OCI-LY7 (cell line): ENCODE measurements around the gene CTDNEP1. TPM values are rescaled to one million over a fixed set of nuclear protein-coding genes. Genes with fewer than 3 reads are reported as not detected.

Source experiments
- BruUV-seq: library from RNA; stranded (reverse); fragments of 400-500 nt; replicated peaks from 2 replicates; lab custom pipeline; 2021; lab: Mats Ljungman, UMichigan
- CTCF ChIA-PET: fragments of 300-600 bp; sonication (Branson Sonifier 250); formaldehyde crosslinking; loops from one replicate; lab custom pipeline; 2022; ENCODE audit warnings: antibody characterized with exemption; ENCODE audit not compliant: unreplicated experiment; lab: Charles Lee
- POLR2A ChIA-PET: fragments of 300-600 bp; sonication (Branson Sonifier 250); formaldehyde crosslinking; loops from one replicate; lab custom pipeline; 2022; ENCODE audit warnings: antibody characterized with exemption; lab: Charles Lee
- DNase-seq: peaks from one replicate; pipeline ENCODE4 v3.0.0-alpha.2; 2015; ENCODE audit warnings: low spot score
- H2AFZ ChIP-seq: fragments of 200-600 bp; sonication (generic), shearing (Covaris generic); 2 replicates; pipeline ENCODE4 v1.6.1; 2014; ENCODE audit warnings: mild to moderate bottlenecking, antibody characterized with exemption, low read length, moderate library complexity
- H3K27ac ChIP-seq: fragments of 200-600 bp; sonication (generic); 2 replicates; pipeline ENCODE4 v1.5.1; 2014; ENCODE audit warnings: mixed run types, low read depth, mild to moderate bottlenecking, moderate library complexity, low read length, inconsistent platforms; ENCODE audit not compliant: poor library complexity, severe bottlenecking
- H3K36me3 ChIP-seq: fragments of 200-600 bp; sonication (generic); 2 replicates; pipeline ENCODE4 v1.6.1; 2014; ENCODE audit warnings: mild to moderate bottlenecking, antibody characterized with exemption, low read length, moderate library complexity, mixed read lengths; ENCODE audit not compliant: insufficient read depth
- H3K4me1 ChIP-seq: fragments of 200-600 bp; sonication (generic); 2 replicates; pipeline ENCODE4 v1.5.1; 2014; ENCODE audit warnings: mild to moderate bottlenecking, low read length; ENCODE audit not compliant: insufficient read depth, poor library complexity, severe bottlenecking
- H3K4me2 ChIP-seq: fragments of 200-600 bp; sonication (generic); 2 replicates; pipeline ENCODE4 v1.6.1; 2014; ENCODE audit warnings: mild to moderate bottlenecking, low read length
- H3K4me3 ChIP-seq: fragments of 200-600 bp; sonication (generic); 2 replicates; pipeline ENCODE4 v1.5.1; 2014; ENCODE audit warnings: mild to moderate bottlenecking, low read depth, low read length; ENCODE audit not compliant: poor library complexity, severe bottlenecking
- H3K79me2 ChIP-seq: fragments of 200-600 bp; sonication (generic); 2 replicates; pipeline ENCODE4 v1.6.1; 2016; ENCODE audit warnings: low read depth, mild to moderate bottlenecking, low read length, moderate library complexity, mixed read lengths; ENCODE audit not compliant: insufficient read depth
- H3K9me2 ChIP-seq: fragments of 200-600 bp; sonication (generic); 2 replicates; pipeline ENCODE4 v1.6.1; 2016; ENCODE audit warnings: mild to moderate bottlenecking, low read length, mixed read lengths; ENCODE audit not compliant: insufficient read depth
- H3K9me3 ChIP-seq: fragments of 200-600 bp; sonication (generic); 2 replicates; pipeline ENCODE4 v1.6.1; 2014; ENCODE audit warnings: mild to moderate bottlenecking, mixed run types, low read length, mixed read lengths
- H4K20me1 ChIP-seq: fragments of 200-600 bp; sonication (generic); 2 replicates; pipeline ENCODE4 v1.6.1; 2014; ENCODE audit warnings: mild to moderate bottlenecking, antibody characterized with exemption, low read length, moderate library complexity, mixed read lengths; ENCODE audit not compliant: insufficient read depth
- EZH2phosphoT487 ChIP-seq: fragments of 200-600 bp; sonication (generic); IDR thresholded peaks from 2 replicates; pipeline ENCODE4 v1.6.1; 2018; ENCODE audit warnings: low read depth, borderline replicate concordance, mild to moderate bottlenecking, mixed run types, antibody characterized with exemption, low read length, moderate library complexity, mixed read lengths
- intact Hi-C: fragments of 100-400 bp; cut with micrococcal nuclease; formaldehyde crosslinking; loops from one replicate; pipeline ENCODE4 v1.10.0; 2022; ENCODE audit not compliant: unreplicated experiment
- total RNA-seq, 2 experiments: library from RNA; depleted of rRNA in 1 of 2; stranded (reverse); fragments of >200 nt in 1 of 2; shearing (Covaris generic) in 1 of 2; gene quantifications; 2 replicates each; pipeline ENCODE4 v1.2.3, GENCODE V29; 2014 to 2022
- TF ChIP-seq, protein P1 (sequence below): fragments of 200-600 bp; sonication (generic); conservative IDR thresholded peaks from 2 replicates; pipeline ENCODE4 v1.5.1; 2014; ENCODE audit warnings: mild to moderate bottlenecking, antibody characterized with exemption, low read length, moderate library complexity, mixed read lengths

CTDNEP1 gene
- total RNA-seq, 2 experiments from 2014 or later = 52.1 to 173 TPM

DNA sequence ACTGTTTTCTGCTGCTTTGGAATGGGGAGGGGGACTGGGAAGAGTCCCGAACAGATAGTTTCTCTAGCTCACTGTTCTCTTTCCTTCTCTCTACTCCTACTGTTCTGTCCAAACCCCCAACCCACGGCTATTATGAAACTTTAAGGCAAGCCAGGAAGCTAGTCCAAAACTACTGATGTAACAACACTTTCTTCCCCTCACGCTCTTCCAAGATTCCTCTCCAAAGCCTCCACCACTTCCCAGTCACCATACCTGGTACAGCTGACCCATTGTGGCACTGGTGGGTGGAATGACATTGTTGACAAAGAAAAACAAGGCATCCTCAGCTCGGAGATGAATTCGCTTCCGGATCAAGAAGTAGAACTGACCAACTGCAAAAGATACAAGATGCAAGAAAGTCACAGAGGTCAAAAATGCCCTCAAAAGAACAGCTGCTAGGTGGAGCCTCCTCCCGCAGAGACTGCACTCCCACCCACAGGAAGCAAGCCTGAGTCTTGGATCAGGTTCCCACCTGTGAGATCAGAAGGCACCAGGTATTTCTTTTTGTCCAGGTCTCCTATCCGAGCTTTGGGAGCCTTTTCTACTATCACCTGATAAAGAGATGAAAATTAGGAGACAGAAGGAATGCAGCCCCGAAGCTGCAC is 10.3 kb downstream of the CTDNEP1 start:
- Histone ChIP-seq H2AFZ (no peak overlapping the region), H3K4me3 (peak overlapping the region; percentile 86), H3K9me3 (no peaks in the 10 kb centered on the region), H3K27ac (peak overlapping the region; percentile 72), H3K4me1 (peaks cover 43% of the 10 kb centered on the region), H3K9me2 (no peaks in the 10 kb centered on the region), H3K36me3 (peaks cover 59% of the 10 kb centered on the region), H3K79me2 (peaks cover 31% of the 10 kb centered on the region), H3K4me2 (peak overlapping the region; percentile 93), H4K20me1 (0 out of 2 replicates have a peak, but pooled peaks cover 8% of the 10 kb centered on the region)
- TF ChIP-seq EZH2phosphoT487 = no peak
- TF ChIP-seq, protein P1, sequence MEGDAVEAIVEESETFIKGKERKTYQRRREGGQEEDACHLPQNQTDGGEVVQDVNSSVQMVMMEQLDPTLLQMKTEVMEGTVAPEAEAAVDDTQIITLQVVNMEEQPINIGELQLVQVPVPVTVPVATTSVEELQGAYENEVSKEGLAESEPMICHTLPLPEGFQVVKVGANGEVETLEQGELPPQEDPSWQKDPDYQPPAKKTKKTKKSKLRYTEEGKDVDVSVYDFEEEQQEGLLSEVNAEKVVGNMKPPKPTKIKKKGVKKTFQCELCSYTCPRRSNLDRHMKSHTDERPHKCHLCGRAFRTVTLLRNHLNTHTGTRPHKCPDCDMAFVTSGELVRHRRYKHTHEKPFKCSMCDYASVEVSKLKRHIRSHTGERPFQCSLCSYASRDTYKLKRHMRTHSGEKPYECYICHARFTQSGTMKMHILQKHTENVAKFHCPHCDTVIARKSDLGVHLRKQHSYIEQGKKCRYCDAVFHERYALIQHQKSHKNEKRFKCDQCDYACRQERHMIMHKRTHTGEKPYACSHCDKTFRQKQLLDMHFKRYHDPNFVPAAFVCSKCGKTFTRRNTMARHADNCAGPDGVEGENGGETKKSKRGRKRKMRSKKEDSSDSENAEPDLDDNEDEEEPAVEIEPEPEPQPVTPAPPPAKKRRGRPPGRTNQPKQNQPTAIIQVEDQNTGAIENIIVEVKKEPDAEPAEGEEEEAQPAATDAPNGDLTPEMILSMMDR = no peak
- intact Hi-C loops = loop anchor here (5.0 kb wide), 1 partner anchor 331 kb away; no protein-coding TSS in a partner anchor
- CTCF ChIA-PET = no interaction called here
- BruUV-seq = no TSS peak
- no peak for DNase-seq
- POLR2A ChIA-PET = interaction anchor here (1.3 kb wide), 1 partner anchor 9 kb away, joined by 3 read pairs; no protein-coding TSS in a partner anchor

- peaks cover 30% of the 10 kb centered on the region for H3K79me2 ChIP-seq
- peak overlapping the region; percentile 86 for H3K4me3 ChIP-seq
- H3K27ac ChIP-seq = peak overlapping the region; percentile 72
- peaks cover 60% of the 10 kb centered on the region for H3K36me3 ChIP-seq
- intact Hi-C loops = loop anchor here (5.0 kb wide), 1 partner anchor 332 kb away; no protein-coding TSS in a partner anchor
- no peak overlapping the region for H2AFZ ChIP-seq
- H3K9me2 ChIP-seq = no peaks in the 10 kb centered on the region
- no peaks in the 10 kb centered on the region for H3K9me3 ChIP-seq
- no TSS peak for BruUV-seq
- ChIA-PET CTCF (no interaction called here), POLR2A (interaction anchor here (1.0 to 1.3 kb wide), 2 partner anchors 8 to 10 kb away, joined by 3 read pairs; no protein-coding TSS in a partner anchor)
- peak overlapping the region; percentile 93 for H3K4me2 ChIP-seq
- H4K20me1 ChIP-seq = 0 out of 2 replicates have a peak, but pooled peaks cover 8% of the 10 kb centered on the region
- DNase-seq = no peak
- TF ChIP-seq, protein P1 = no peak
- TF ChIP-seq EZH2phosphoT487 = no peak
- H3K4me1 ChIP-seq = peaks cover 52% of the 10 kb centered on the region
These were observed 11.2 kb downstream of the CTDNEP1 start for GRCh38 chr17:7240375-7240774.
